ENCODE data around the gene LMNTD2. TPM values are rescaled to one million over a fixed set of nuclear protein-coding genes. Genes with fewer than 3 reads are reported as not detected.
A peak's percentile ranks its signal among the peaks of the same experiment; 100 is the strongest.

Gene LMNTD2
- total RNA-seq, 4 donors from 2014 or later: 6.6 to 32.9 (median 14.1) TPM

- peaks cover 0 to 85% (median 0%) of the 10 kb centered on the region in 3 donors for H3K36me3 ChIP-seq
- TF ChIP-seq POLR2A (IDR thresholded peaks at IDR 0.05) (no peak), CTCF (IDR thresholded peaks at IDR 0.05) (no peak)
These were observed 26.1 kb upstream of the LMNTD2 start for GRCh38 chr11:586376-587316.

GRCh38 chr11:584287-584686, 23.7 kb upstream of the LMNTD2 start:
- Histone ChIP-seq H3K27me3 (no peaks in the 10 kb centered on the region), H3K4me1 (peaks cover 0 to 53% (median 7%) of the 10 kb centered on the region in 4 donors), H3K27ac (no peak overlapping the region), H3K9me3 (no peaks in the 10 kb centered on the region), H3K4me3 (no peak overlapping the region), H3K36me3 (peaks cover 0 to 64% (median 0%) of the 10 kb centered on the region in 3 donors)
- no peak for DNase-seq
- TF ChIP-seq CTCF (IDR thresholded peaks at IDR 0.05): no peak
- no peak for TF ChIP-seq POLR2A (IDR thresholded peaks at IDR 0.05)

More at GRCh38 chr11:586376-587316, 26.1 kb upstream of the LMNTD2 start:
- H3K27ac ChIP-seq: peak overlapping the region in 2 of 4 donors; percentile 52 to 81
- H3K4me3 ChIP-seq: no peak overlapping the region
- peaks cover 0 to 30% (median 0%) of the 10 kb centered on the region in 4 donors for H3K4me1 ChIP-seq
- no peaks in the 10 kb centered on the region for H3K27me3 ChIP-seq
- no peaks in the 10 kb centered on the region for H3K9me3 ChIP-seq
- no peak for DNase-seq

GRCh38 chr11:581752-582151, 21.2 kb upstream of the LMNTD2 start:
- Histone ChIP-seq H3K27me3 (no peaks in the 10 kb centered on the region), H3K27ac (no peak overlapping the region), H3K4me1 (peaks cover 6 to 57% (median 27%) of the 10 kb centered on the region in 4 donors), H3K9me3 (no peaks in the 10 kb centered on the region), H3K4me3 (no peak overlapping the region), H3K36me3 (peaks cover 0 to 39% (median 0%) of the 10 kb centered on the region in 3 donors)
- no peak for TF ChIP-seq CTCF (IDR thresholded peaks at IDR 0.05)
- no peak for TF ChIP-seq POLR2A (IDR thresholded peaks at IDR 0.05)
- no peak for DNase-seq

GRCh38 chr11:581342-581741, 20.8 kb upstream of the LMNTD2 start:
- Histone ChIP-seq H3K4me3 (no peak overlapping the region), H3K4me1 (peaks cover 6 to 56% (median 27%) of the 10 kb centered on the region in 4 donors), H3K9me3 (no peaks in the 10 kb centered on the region), H3K36me3 (peaks cover 0 to 35% (median 0%) of the 10 kb centered on the region in 3 donors), H3K27me3 (no peaks in the 10 kb centered on the region), H3K27ac (no peak overlapping the region)
- no peak for DNase-seq
- TF ChIP-seq POLR2A (IDR thresholded peaks at IDR 0.05) (no peak), CTCF (IDR thresholded peaks at IDR 0.05) (no peak)

- TF ChIP-seq POLR2A (IDR thresholded peaks at IDR 0.05): no peak
- no peak for TF ChIP-seq CTCF (IDR thresholded peaks at IDR 0.05)
- Histone ChIP-seq H3K27ac (peak overlapping the region in 2 of 4 donors; percentile 84 to 93), H3K4me1 (peaks cover 10 to 61% (median 32%) of the 10 kb centered on the region in 4 donors), H3K36me3 (peaks cover 0 to 32% (median 0%) of the 10 kb centered on the region in 3 donors), H3K9me3 (no peaks in the 10 kb centered on the region), H3K27me3 (no peaks in the 10 kb centered on the region), H3K4me3 (no peak overlapping the region)
- peak in 1 of 3 donors; percentile 79 for DNase-seq
These were observed 19.5 kb upstream of the LMNTD2 start for GRCh38 chr11:579830-580601.
